Measurements from ENCODE around the gene SYNGR2.

The SYNGR2 gene

GRCh38 chr17:78173097-78173715 is 4.8 kb downstream of the SYNGR2 start:
- no peak for DNase-seq

DNA sequence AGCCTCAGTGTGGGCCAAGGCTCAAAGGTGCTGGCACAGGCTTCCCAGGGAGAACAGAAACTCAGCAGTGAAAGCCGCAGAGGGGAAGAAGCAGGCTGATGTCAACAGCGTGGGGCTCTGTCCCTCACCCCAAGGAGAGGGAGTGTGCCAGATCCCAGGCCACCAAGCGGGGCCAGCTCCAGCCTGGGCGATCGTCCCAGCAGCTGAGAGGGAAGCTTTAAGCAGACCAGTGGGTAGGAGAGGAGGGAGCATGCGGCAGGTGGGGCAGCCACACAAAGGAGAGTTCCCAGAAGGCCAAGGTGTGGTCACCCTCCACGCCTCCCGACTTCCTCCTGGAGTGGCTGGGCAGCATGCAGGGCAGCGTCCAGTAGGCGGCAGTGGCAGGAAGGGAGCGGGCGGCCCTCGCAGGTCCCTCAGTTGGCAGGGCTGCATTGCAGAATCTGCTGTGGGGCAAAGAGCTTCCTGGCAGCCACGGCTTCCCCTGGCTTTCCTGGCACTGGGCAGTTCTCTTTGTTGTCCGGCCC is 6.0 kb downstream of the SYNGR2 start:
- no peak for DNase-seq

DNA sequence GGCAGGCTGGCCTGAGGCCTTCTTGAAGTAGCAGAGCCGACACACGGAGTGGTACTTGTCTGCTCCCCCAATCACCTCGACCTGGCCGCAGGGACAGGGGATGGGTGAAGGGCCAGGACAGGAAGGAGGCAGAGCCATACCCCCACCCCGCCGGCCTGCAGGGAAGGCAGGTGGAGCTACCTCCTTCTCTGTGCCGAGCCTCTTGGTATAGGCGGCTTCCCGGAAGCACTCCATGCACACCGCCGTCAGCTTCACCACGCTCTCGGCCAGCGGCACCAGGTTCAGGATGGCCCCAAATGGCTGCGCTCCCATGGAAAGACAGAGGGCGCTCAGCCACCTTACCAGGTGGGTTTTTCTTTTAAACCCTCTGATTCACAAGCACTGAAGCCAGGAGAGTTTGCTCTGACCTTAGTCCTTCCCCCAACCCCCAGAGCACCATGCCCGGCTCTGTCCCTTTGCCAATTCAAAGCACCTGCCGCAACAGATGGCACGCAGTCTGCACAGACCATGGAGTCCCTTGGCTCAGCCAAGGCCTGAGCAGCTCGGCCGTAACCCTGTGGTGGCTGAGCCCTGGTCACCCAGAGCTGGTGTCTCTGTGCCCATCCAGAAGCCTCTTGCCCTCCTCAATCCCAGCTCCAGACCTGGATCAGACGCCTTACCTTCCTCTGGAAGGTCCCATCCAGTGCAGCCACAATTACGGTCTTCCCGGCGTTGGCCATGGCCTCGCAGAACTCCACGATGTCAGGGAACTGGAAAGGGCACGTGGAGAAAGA is 6.7 kb downstream of the SYNGR2 start:
- DNase-seq = no peak

DNA sequence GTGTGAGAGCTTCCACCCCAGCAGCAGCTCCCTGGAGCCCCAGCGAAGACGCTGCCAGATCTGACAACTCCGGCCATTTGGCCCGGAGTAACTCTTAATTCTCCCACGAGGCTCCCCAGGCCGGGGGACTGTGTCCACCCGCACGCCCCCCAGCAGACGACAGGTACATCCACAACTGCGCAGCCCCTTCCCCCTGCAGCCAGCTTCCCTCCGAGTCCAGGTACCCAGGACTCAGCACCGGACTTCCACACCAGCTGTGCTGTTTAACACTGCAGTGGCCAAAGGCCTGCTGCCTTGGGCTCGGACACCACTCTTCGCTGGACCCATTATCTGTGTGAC is 7.2 kb downstream of the SYNGR2 start:
- no peak for DNase-seq

GRCh38 chr17:78176548-78177025 is 8.2 kb downstream of the SYNGR2 start:
- peak; percentile 80 for DNase-seq

- DNase-seq = no peak
These were observed 11.0 kb downstream of the SYNGR2 start for GRCh38 chr17:78179372-78179771.

- DNase-seq = no peak
These were observed 11.7 kb downstream of the SYNGR2 start for GRCh38 chr17:78180083-78180482.

DNA sequence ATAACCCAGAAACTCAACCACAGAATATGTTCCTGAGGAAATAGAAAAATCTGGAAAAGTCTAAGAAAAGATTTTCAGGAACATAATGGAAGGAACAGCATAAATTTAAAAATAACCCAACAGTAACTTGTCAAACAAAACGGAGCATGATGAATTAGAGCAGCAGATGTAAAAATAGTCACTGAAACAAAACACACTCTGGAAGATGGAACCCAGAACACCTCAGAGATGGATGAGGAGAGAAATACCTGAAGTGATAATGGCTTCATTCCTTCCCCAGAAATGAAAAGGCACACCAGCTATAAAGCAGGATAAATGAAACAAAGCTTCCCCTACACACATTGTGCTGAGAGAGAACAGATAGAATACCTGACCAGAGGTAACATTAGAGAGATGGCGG is 12.1 kb downstream of the SYNGR2 start:
- DNase-seq = no peak

DNA sequence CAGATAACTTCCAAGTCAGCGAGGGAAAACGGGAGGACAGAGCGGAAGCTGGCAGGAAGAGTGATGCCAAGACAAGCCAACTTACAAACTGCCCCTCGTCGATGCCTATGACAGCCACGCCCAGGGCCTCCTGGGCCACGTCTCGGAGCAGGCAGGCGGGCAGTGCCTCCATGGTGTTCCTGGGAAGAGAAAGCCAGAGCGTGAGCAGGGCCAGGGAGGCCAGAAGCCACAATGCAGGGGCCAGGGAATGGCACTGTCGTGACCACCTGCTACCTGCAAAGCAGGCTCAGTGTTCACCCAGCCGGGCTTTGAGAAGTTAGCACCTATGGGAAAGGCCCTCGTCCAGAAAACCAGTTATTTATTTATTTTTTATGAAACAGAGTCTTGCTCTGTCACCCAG is 14.1 kb downstream of the SYNGR2 start:
- no peak for DNase-seq

DNA sequence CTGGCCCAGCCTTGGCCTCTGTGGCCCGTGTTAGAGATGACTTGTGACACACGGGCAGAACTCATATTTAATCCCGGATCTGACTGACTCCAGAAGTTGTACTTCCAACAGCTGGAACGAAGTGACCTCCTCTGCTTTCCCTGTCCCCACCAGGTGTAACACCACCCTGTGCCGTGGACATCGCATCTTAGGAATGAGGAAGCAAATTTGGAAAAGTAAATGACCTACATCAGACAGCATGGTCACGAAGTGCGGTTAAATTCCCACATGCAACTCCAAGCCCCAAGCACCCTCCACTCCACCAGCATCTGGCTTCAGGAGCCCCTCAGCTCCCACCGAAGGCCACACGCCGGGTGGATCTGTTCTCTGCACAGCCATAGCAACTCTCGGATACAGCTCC is 15.5 kb downstream of the SYNGR2 start:
- DNase-seq = no peak

- DNase-seq = no peak
These were observed 16.0 kb downstream of the SYNGR2 start for GRCh38 chr17:78184351-78184750.

GRCh38 chr17:78184868-78185267 is 16.5 kb downstream of the SYNGR2 start:
- DNase-seq = no peak

GRCh38 chr17:78185981-78186691 is 17.8 kb downstream of the SYNGR2 start:
- DNase-seq = no peak

DNA sequence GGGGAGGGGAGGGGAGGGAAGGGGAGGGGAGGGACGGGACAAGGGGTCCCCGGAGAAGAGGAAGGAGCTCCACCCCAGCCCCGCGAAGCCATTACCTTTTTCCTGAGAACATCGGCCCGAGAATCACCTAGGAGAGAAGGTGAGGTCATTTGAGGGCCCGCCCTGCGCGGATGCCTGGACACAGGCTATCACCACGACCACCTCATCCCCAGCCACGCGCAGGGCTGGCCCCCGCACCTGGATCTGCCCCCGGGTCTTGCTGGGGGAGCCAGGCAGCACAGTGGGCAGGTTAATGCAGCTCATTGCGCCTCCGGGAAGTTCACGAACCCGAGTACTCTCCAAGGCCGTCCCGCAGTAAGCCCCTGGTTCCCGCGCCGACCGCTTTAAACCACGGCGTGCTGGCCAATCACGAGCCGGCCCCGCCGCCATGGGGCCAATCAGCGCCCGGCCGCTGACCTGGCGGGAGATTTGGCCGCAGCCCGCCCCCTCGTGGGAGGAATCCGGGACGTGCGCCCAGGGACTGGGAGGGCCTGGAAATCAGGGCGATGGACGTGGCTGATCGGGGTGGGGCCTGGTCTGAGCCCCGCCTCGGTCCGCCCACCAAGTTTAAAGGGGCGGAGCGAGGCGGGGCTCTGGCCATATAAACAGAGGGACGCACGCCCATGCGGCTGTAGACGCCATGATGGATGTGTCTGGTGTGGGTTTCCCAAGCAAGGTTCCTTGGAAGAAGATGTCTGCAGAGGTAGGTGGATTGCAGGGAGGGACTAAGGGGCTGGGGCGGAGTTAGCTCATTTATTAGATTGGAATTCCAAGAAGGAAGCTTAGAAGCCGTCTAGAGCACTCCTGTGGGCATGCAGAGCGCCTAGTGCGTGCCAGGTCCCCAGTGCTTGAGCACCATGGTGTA is 18.6 kb downstream of the SYNGR2 start, which contains the start of the genes AFMID and TK1:
Gene AFMID (plus strand): TSS at position 671 of the 904 bp plus-strand sequence. CDS start 9 bp downstream, at position 680.
Gene TK1 (minus strand): TSS at position 361 of the 904 bp plus-strand sequence. CDS start 58 bp downstream, at position 303.
- peak; percentile 91 for DNase-seq

DNA sequence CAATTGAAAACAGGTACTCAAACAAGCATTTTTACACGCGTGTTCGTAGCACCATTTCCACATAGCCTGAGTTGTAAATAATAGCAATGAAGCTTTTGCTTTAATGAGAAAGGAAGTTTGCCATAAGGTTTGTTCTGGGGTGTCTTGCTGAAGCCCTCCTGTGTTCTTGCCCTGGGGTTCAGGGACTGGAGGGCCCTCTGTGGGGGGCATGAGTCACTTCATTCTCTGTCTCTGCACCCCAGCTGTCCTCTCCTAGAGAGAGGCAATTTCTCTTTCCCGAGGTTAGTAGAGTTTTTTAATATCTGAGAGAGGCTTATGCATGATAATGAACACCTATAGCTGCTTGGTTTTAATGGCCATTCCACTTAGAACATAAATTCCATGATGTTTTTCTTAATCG is 28.3 kb downstream of the SYNGR2 start:
- no peak for DNase-seq

DNA sequence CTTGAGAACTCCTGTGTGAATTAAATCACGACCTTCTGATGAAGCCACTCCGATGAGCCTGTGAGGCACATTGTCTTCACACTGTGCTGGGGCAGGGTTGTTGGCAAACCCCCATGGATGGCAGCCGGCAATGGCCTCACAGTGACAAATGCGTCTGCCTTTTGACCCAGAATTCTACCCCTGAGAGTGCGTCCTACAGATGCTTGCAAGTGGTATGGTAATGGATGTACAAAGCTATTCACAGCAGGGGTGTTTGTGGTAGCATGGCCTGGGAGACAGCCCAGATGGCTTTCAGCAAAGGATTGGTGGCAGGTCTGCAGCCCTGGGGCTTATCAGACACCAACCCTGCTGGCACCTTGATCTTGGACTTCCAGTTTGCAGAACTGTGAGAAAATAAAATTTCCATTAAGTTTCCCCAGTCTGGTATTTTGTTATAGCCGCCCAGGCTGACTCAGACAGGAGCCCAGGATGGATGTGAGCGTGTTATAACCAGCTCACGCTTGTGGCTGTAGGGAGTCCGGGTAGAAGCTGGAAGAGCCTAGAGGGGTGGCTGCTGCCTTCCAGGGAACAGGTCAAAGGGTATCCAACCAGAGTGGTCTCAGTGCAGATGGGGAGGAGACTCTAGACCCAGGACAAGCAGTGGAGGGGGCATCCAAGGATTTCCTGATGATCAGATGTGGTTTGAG is 28.9 kb downstream of the SYNGR2 start:
- DNase-seq = no peak

DNA sequence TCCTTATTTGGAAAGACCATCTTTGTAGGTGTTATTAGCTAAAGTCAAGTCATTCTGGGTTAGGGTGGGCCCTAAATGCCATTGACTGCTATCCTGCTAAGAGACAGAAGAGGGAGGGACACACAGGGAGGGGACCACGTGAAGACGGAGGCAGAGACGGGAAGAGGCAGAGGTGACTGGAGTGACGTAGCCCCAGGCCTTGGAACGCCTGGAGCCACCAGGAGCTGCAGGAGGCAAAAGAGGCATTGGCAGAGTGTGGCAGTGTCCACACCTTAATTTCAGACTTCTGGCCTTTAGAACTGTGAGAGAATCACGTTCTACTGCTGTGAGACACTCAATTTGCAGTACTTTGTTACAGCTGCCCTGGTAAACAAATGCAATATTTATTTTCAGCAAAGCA is 32.1 kb downstream of the SYNGR2 start:
- DNase-seq = no peak

DNA sequence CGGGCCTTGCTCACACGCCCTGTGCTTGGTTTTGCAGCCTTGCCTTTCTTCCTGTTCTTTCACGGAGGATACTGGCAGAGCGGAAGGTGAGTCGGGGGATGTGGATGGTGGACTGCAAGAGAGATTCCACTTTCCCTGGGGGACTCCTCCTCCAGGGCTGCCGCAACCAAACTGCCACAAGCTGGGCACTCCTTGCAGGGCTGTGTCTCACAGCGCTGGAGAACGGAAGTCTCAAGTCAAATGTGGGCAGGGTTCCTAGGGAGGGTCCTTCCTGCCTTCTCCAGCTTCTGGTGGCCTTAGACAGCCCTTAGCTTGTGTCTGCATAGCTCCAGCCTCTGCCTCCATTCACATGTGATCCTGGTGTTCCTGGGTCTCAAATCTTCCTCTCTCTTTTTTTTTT is 34.3 kb downstream of the SYNGR2 start:
- DNase-seq = no peak

DNA sequence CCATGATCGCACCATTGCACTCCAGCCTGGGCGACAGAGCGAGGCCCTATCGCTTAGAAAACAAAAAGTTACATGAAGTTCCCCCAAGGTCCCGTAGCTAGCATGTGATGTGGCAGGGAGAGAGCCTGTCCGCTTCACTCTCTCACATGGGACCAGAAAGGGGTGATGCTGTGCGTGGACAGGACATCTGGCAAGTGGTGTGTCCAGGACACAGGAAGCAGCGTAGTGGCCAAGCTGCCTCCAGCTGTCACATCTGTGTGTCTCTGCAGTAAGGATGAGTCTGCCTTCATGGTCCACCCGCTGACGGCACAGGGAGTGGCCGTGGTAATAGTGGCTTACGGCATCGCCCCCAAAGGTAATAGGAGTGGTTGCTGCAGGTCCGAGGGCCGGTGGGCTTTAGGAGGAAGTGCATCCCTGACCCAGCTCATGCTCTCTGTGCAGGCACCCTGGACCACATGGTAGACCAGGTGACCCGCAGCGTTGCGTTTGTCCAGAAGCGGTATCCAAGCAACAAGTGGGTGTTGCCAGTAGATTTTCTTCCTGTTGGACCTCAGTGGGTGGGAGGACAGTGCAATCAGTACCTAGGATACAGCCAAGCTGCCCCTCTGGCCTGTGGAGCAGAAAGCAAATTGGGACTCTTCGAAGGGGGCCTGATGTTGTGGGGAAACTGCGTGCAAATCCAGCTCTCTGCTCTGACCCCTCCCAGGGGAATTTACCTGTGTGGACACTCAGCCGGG is 36.2 kb downstream of the SYNGR2 start:
- DNase-seq = no peak

DNA sequence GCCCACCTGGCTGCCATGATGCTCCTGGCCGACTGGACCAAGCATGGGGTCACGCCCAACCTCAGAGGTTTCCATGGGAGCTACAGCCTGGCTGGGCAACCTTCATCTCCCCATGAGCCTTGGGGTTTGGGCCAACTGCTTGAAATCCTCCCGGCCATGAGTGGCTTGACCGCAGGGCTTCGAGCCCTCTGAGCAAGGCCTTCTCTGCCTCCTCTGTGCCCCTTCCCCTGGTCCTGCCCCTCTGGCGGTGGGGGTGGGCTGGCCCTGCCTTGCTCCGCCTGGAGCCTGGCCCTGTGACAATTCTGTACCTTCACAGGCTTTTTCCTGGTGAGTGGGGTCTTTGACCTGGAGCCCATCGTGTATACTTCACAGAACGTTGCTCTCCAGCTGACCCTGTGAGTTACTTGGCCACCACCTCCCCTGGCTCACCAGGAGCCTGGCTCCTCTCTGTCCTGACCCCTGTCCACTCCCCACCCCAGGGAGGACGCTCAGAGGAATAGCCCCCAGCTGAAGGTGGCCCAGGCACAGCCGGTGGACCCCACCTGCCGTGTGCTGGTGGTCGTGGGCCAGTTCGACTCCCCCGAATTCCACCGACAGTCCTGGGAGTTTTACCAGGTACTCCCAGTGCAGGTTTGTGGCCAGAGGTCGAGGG is 36.9 kb downstream of the SYNGR2 start:
- DNase-seq = no peak

GRCh38 chr17:78206298-78206697 is 37.9 kb downstream of the SYNGR2 start:
- DNase-seq = no peak

Data from stimulated activated CD4-positive, alpha-beta T cell treated with anti-CD3 and anti-CD28 coated beads, Interleukin-4, amount 100 ng/mL, for 24 hours (primary cell).